Endothelial cell (in vitro differentiated cells): Measurements from ENCODE around the gene TMOD1. TPM values are rescaled to one million over a fixed set of nuclear protein-coding genes. Genes with fewer than 3 reads are reported as not detected.

ENCODE experiments used
- DNase-seq: peaks from one replicate; pipeline ENCODE4 v3.0.0; 2021; ENCODE audit warnings: low spot score
- H3K27ac Mint-ChIP-seq: one replicate; pipeline ENCODE4 v1.8.0; 2021; ENCODE audit warnings: mixed read lengths, inconsistent platforms; ENCODE audit not compliant: unreplicated experiment
- H3K27me3 Mint-ChIP-seq: one replicate; pipeline ENCODE4 v1.8.0; 2021; ENCODE audit warnings: mild to moderate bottlenecking, moderate library complexity, mixed read lengths, inconsistent platforms; ENCODE audit not compliant: unreplicated experiment
- H3K36me3 Mint-ChIP-seq: one replicate; pipeline ENCODE4 v1.8.0; 2021; ENCODE audit warnings: mild to moderate bottlenecking, low read depth, mixed read lengths, inconsistent platforms; ENCODE audit not compliant: unreplicated experiment
- H3K4me1 Mint-ChIP-seq: one replicate; pipeline ENCODE4 v1.8.0; 2021; ENCODE audit warnings: mild to moderate bottlenecking, mixed read lengths, inconsistent platforms; ENCODE audit not compliant: unreplicated experiment
- H3K4me3 Mint-ChIP-seq: one replicate; pipeline ENCODE4 v1.8.0; 2021; ENCODE audit warnings: mild to moderate bottlenecking, mixed read lengths, inconsistent platforms; ENCODE audit not compliant: unreplicated experiment
- H3K9me3 Mint-ChIP-seq: one replicate; pipeline ENCODE4 v1.8.0; 2021; ENCODE audit warnings: mixed read lengths, inconsistent platforms; ENCODE audit not compliant: unreplicated experiment
- CTCF ChIP-seq: fragments of 200-600 bp; sonication (generic); IDR thresholded peaks from one replicate; pipeline ENCODE4 v1.5.0; 2021; ENCODE audit warnings: antibody characterized with exemption; ENCODE audit not compliant: unreplicated experiment
- total RNA-seq: library from RNA; stranded (reverse); fragmentation: NEBNext Ultra II Directional; extraction: Animal tissue kit (Norgen Biotek cat#: 25700); gene quantifications from one replicate; pipeline ENCODE4 v1.2.1, GENCODE V29; 2021; ENCODE audit not compliant: unreplicated experiment

TMOD1 gene
- total RNA-seq, 1 donor from 2014 or later, result 0.41 TPM

- peak; percentile 69 for DNase-seq
- Mint-ChIP-seq H3K9me3 (no peaks in the 10 kb centered on the region), H3K36me3 (peaks cover 4% of the 10 kb centered on the region), H3K27me3 (no peaks in the 10 kb centered on the region), H3K4me1 (peaks cover 12% of the 10 kb centered on the region), H3K4me3 (no peak overlapping the region), H3K27ac (no peak overlapping the region)
- TF ChIP-seq CTCF, result no peak
These were observed 32.6 kb upstream of the TMOD1 start for GRCh38 chr9:97468658-97469448.

- TF ChIP-seq CTCF, result no peak
- no peak overlapping the region for H3K4me3 Mint-ChIP-seq
- H3K36me3 Mint-ChIP-seq, result no peaks in the 10 kb centered on the region
- no peaks in the 10 kb centered on the region for H3K27me3 Mint-ChIP-seq
- peaks cover 9% of the 10 kb centered on the region for H3K4me1 Mint-ChIP-seq
- no peak for DNase-seq
- no peak overlapping the region for H3K27ac Mint-ChIP-seq
- H3K9me3 Mint-ChIP-seq, result no peaks in the 10 kb centered on the region
These were observed 31.4 kb upstream of the TMOD1 start for GRCh38 chr9:97470076-97470475.

- H3K9me3 Mint-ChIP-seq, result no peaks in the 10 kb centered on the region
- H3K27me3 Mint-ChIP-seq, result no peaks in the 10 kb centered on the region
- no peaks in the 10 kb centered on the region for H3K36me3 Mint-ChIP-seq
- H3K27ac Mint-ChIP-seq, result no peak overlapping the region
- H3K4me1 Mint-ChIP-seq, result no peaks in the 10 kb centered on the region
- DNase-seq, result no peak
- no peak for TF ChIP-seq CTCF
- no peak overlapping the region for H3K4me3 Mint-ChIP-seq
These were observed 27.7 kb upstream of the TMOD1 start for GRCh38 chr9:97473717-97474116.

GRCh38 chr9:97474372-97474925 lies 27.0 kb upstream of the TMOD1 start:
- H3K27me3 Mint-ChIP-seq, result no peaks in the 10 kb centered on the region
- no peak overlapping the region for H3K27ac Mint-ChIP-seq
- no peak for DNase-seq

More at GRCh38 chr9:97474372-97474925, 27.0 kb upstream of the TMOD1 start:
- TF ChIP-seq CTCF, result no peak
- Mint-ChIP-seq H3K4me1 (peaks cover 4% of the 10 kb centered on the region), H3K9me3 (no peaks in the 10 kb centered on the region), H3K36me3 (no peaks in the 10 kb centered on the region), H3K4me3 (no peak overlapping the region)
